ENCODE results near the gene ITGA3.

- TF ChIP-seq EP300 (IDR thresholded peaks at IDR 0.05) (no peak), POLR2A (IDR thresholded peaks at IDR 0.05) (no peak), CTCF (IDR thresholded peaks at IDR 0.05) (no peak)
Observed at GRCh38 chr17:50026046-50026675, 29.7 kb upstream of the ITGA3 start.
